Spinal cord (tissue), 10 donors: ENCODE results near the gene MICALL1. TPM values are rescaled to one million over a fixed set of nuclear protein-coding genes. Genes with fewer than 3 reads are reported as not detected.

Experiments
- DNase-seq, 6 donors: peaks; one replicate each; pipeline versions ENCODE4 v3.0.0 to v3.0.0-alpha.2; 2013 to 2015; ENCODE audit warnings: low spot score in 6 of 6, low read depth in 4 of 6
- H3K27ac ChIP-seq: one replicate; pipeline ENCODE4 v1.5.1; 2013; ENCODE audit warnings: low read depth, low read length, control low read depth
- H3K27me3 ChIP-seq: one replicate; pipeline ENCODE4 v1.6.1; 2013; ENCODE audit warnings: low read length; ENCODE audit not compliant: control insufficient read depth, insufficient read depth
- H3K36me3 ChIP-seq: one replicate; pipeline ENCODE4 v1.6.1; 2013; ENCODE audit warnings: low read length; ENCODE audit not compliant: control insufficient read depth, insufficient read depth
- H3K4me1 ChIP-seq: one replicate; pipeline ENCODE4 v1.6.1; 2013; ENCODE audit warnings: low read length; ENCODE audit not compliant: control insufficient read depth, insufficient read depth
- H3K4me3 ChIP-seq: one replicate; pipeline ENCODE4 v1.5.1; 2013; ENCODE audit warnings: low read depth, low read length, control low read depth
- H3K9me3 ChIP-seq: one replicate; pipeline ENCODE4 v1.6.1; 2013; ENCODE audit warnings: low read length; ENCODE audit not compliant: control insufficient read depth, insufficient read depth
- WGBS: methylation state at CpG from one replicate; pipeline ENCODE4 v1.1.5; 2013; ENCODE audit warnings: missing lambda C conversion rate; ENCODE audit not compliant: insufficient coverage; 5-methylcytosine and 5-hydroxymethylcytosine counted together
- polyA plus RNA-seq, 2 donors: library from polyadenylated mRNA; unstranded; fragments of 120-200 nt; gene quantifications; one replicate each; pipeline ENCODE4 v1.2.1, GENCODE V29; 2013; ENCODE audit not compliant: insufficient read length in 2 of 2
- total RNA-seq, 2 donors: library from RNA; depleted of rRNA in 1 of 2; stranded (reverse); fragments of 120-200 nt in 1 of 2; fragments of >200 nt in 1 of 2; gene quantifications; one replicate each; pipeline versions ENCODE4 v1.2.3 to v1.2.4, GENCODE V29; 2013 to 2014
- donor health status: healthy.

The MICALL1 gene
- total and polyA plus RNA-seq, 4 donors, result 16.1 to 50.1 (median 33.4) TPM

DNA sequence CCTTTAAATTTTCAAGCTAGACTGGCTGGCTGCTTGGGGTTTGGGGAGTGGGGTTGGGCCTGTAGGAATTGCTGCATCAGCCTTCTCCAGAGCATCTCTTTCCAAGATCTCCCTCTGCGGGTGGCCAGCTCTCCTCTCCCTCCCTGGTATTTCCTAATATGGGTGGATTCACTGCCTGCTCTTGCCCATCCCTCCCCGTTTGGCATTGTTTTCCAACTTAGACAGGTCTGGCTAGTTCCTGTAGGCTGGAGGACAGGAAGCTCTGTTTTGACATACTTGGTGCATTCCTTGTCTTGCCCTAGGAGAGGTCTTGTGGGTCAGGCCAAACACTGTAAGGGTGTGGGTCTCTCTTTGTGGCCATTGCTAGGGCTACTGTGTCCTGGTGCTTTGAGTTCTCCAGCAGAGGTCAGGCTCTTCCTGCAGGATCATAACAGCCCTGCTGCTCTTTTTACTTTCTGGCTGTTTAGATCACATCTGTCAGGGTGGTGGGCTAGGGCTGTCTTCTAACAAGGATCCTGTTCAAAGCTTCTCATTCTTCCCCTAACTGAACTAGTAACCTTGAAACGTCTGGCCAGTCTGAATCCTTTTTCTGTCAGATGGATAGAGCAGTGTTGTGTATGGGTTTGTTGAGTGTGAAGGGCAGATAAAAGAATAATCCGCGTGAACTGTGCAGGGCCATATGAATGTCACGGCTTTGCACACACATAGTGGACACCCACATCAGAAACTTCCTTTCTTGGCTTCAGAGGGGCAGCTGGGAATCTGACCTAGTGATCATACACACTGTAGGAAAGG, 18.3 kb upstream of the MICALL1 start:
- DNase-seq, result peak in 1 of 6 donors; percentile 79
- peak overlapping the region; percentile 70 for H3K27ac ChIP-seq

GRCh38 chr22:37891926-37892325, 14.2 kb upstream of the MICALL1 start:
- Histone ChIP-seq H3K4me3 (no peak overlapping the region), H3K36me3 (peaks cover 41% of the 10 kb centered on the region), H3K27me3 (no peaks in the 10 kb centered on the region), H3K9me3 (no peaks in the 10 kb centered on the region), H3K4me1 (peaks cover 43% of the 10 kb centered on the region), H3K27ac (peak overlapping the region; percentile 86)
- WGBS, result 92% methylated on average over 3 of the region's 3 CpGs
- no peak for DNase-seq

More for the DNA sequence above, 18.3 kb upstream of the MICALL1 start:
- Histone ChIP-seq H3K9me3 (no peaks in the 10 kb centered on the region), H3K27me3 (no peaks in the 10 kb centered on the region), H3K36me3 (peaks cover 47% of the 10 kb centered on the region), H3K4me3 (no peak overlapping the region), H3K4me1 (peaks cover 16% of the 10 kb centered on the region)
- 27% methylated on average over 2 of the region's 6 CpGs for WGBS

GRCh38 chr22:37892566-37893335, 13.3 kb upstream of the MICALL1 start:
- 49% methylated on average over 2 of the region's 7 CpGs for WGBS
- H3K27ac ChIP-seq, result peak overlapping the region; percentile 86
- no peak overlapping the region for H3K4me3 ChIP-seq
- DNase-seq, result peak in 5 of 6 donors; percentile 38 to 94 (median 50)
- peaks cover 43% of the 10 kb centered on the region for H3K4me1 ChIP-seq
- H3K9me3 ChIP-seq, result no peaks in the 10 kb centered on the region
- H3K36me3 ChIP-seq, result peaks cover 33% of the 10 kb centered on the region
- H3K27me3 ChIP-seq, result no peaks in the 10 kb centered on the region

DNA sequence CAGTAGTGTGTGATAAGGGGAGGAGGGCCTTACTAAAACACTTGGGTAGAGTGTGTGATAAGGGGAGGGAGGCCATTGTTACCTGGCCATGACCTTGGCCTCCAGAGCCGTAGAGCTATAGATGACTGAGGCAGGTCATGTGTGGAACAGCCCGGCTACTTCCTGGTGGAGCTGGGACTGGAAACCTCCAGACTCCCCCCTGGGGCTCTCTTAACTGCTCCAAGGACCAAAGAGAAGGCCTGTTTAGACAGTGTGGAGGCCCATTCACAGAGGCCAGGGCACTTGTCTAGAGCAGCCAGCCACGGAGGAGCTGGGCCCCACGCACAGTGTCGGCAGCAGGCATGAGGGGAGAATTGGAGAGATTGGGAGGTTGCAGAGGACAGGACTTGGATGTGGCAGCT, 12.5 kb upstream of the MICALL1 start:
- Histone ChIP-seq H3K27ac (peak overlapping the region; percentile 86), H3K4me3 (no peak overlapping the region), H3K36me3 (peaks cover 32% of the 10 kb centered on the region), H3K9me3 (no peaks in the 10 kb centered on the region), H3K4me1 (peaks cover 50% of the 10 kb centered on the region), H3K27me3 (no peaks in the 10 kb centered on the region)
- 56% methylated on average over 5 of the region's 5 CpGs for whole genome bisulfite sequencing
- DNase-seq, result no peak

GRCh38 chr22:37894939-37895670, 11.0 kb upstream of the MICALL1 start:
- Histone ChIP-seq H3K9me3 (no peaks in the 10 kb centered on the region), H3K27ac (peak overlapping the region; percentile 19), H3K27me3 (no peaks in the 10 kb centered on the region), H3K4me3 (no peak overlapping the region), H3K4me1 (peaks cover 56% of the 10 kb centered on the region), H3K36me3 (peaks cover 19% of the 10 kb centered on the region)
- WGBS, result 45% methylated on average over 7 of the region's 8 CpGs
- DNase-seq, result peak in 1 of 6 donors; percentile 10

DNA sequence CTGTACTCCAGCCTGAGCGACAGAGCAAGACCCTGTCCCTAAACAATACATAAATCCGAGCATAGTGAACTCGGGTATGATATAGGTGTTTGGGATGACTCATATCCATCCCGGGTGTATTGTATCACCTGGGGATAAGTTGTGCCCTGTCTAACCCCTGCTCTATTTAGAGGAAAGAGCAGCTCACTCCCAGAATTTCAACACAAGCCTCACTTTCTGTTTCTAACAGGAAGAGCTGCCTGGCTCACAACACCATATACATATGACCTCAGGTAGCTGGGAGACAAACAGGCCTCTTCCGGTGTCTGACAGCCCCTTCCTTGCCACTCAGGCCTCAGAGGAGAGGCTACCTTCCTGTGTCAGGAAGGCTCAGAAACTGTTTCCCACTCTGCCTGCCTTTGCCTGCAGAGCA, 9.9 kb upstream of the MICALL1 start:
- H3K27me3 ChIP-seq, result no peaks in the 10 kb centered on the region
- H3K36me3 ChIP-seq, result peaks cover 14% of the 10 kb centered on the region
- H3K4me3 ChIP-seq, result no peak overlapping the region
- WGBS, result no CpG with 5 or more reads among the region's 5 CpGs
- H3K27ac ChIP-seq, result peak overlapping the region; percentile 10
- peaks cover 56% of the 10 kb centered on the region for H3K4me1 ChIP-seq
- DNase-seq, result no peak
- no peaks in the 10 kb centered on the region for H3K9me3 ChIP-seq

DNA sequence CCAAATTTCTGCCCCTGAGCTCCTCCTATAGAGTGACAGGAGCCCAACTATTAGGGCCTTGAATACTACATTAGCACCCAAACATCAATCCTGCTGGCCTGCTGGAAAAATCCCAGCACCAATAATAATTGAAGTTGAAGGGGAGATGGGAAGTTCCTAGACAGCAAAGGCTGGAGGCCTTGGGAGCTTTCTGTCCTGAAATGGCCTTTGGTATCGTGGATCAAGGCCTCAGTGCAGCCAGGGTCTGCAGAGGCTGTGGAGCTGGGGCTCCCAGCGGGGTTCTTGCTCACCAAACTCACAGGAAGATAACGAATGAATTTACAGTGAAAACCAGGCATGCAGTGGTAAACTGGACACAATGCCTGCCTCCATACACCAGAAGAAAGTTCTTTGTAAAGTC, 9.2 kb upstream of the MICALL1 start:
- 75% methylated on average over 2 of the region's 3 CpGs for WGBS
- Histone ChIP-seq H3K27me3 (no peaks in the 10 kb centered on the region), H3K9me3 (no peaks in the 10 kb centered on the region), H3K27ac (peak overlapping the region; percentile 10), H3K4me1 (peaks cover 53% of the 10 kb centered on the region), H3K4me3 (no peak overlapping the region), H3K36me3 (peaks cover 14% of the 10 kb centered on the region)
- no peak for DNase-seq

GRCh38 chr22:37897807-37898206, 8.3 kb upstream of the MICALL1 start:
- Histone ChIP-seq H3K27me3 (no peaks in the 10 kb centered on the region), H3K27ac (no peak overlapping the region), H3K9me3 (no peaks in the 10 kb centered on the region), H3K4me1 (peaks cover 44% of the 10 kb centered on the region), H3K36me3 (peaks cover 10% of the 10 kb centered on the region), H3K4me3 (no peak overlapping the region)
- no peak for DNase-seq
- no CpG with 5 or more reads among the region's 2 CpGs for WGBS

DNA sequence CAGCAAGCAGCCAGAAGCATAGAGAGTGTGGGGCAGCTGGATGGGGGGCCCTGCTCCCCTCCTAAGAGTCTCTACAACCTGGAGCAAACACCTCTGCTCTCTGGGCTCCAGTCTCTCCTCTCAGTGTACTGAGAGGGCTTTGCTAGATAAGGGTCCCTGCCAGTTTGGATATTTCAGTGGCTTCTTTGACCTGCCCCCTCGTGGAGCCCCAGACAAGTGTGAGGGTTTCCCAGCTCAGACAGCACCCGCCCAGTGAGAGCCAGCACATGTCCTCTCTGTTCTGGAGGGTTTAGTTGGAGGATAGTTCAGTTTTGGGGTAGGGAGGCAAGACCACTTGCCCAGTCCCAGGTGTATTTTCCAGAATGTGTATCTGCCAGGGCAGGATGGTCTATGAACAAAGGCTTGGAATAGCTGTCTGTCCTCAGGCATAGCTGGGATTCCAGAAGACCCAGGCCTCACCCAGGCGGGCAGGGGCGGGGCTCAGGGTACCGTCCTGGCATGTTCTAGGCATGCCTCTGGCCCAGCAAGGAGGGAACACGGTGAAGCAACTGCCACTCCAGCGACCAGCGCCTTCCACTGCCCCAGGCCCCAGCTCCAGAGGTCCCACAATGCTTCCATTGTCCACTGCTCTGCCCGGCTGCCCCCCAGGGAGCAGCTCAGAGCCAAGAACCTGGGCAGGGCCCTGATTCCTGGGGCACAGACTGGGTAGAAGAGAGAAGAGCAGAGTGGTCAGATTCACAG, 7.5 kb upstream of the MICALL1 start:
- H3K4me3 ChIP-seq, result no peak overlapping the region
- DNase-seq, result peak in 1 of 6 donors; percentile 9
- 51% methylated on average over 8 of the region's 9 CpGs for WGBS
- H3K36me3 ChIP-seq, result peaks cover 7% of the 10 kb centered on the region
- no peak overlapping the region for H3K27ac ChIP-seq
- H3K9me3 ChIP-seq, result no peaks in the 10 kb centered on the region
- H3K27me3 ChIP-seq, result no peaks in the 10 kb centered on the region
- H3K4me1 ChIP-seq, result peaks cover 36% of the 10 kb centered on the region
